Adrenal gland (tissue), 12 donors: Measurements from ENCODE around the gene GASK1A. TPM values are rescaled to one million over a fixed set of nuclear protein-coding genes. Genes with fewer than 3 reads are reported as not detected.

Experiments used
- DNase-seq, 7 donors: peaks; one replicate each; pipeline ENCODE4 v3.0.0-alpha.2; 2019 to 2020
- H3K27ac ChIP-seq, 5 donors: fragments of 200-600 bp; sonication (generic) in 4 of 5; 1 replicate in 3 of 5; 2 replicates in 2 of 5; pipeline versions ENCODE4 v1.5.1 to v1.8.0; 2016 to 2020; ENCODE audit warnings: mild to moderate bottlenecking in 1 of 5
- H3K27me3 ChIP-seq: fragments of 200-600 bp; 2 replicates; pipeline ENCODE4 v1.8.0; 2021
- H3K36me3 ChIP-seq, 2 donors: fragments of 200-600 bp; replicated peaks in 1 of 2; 1 replicate in 1 of 2; 2 replicates in 1 of 2; pipeline versions ENCODE4 v1.5.1 to v1.8.0; 2018 to 2022
- H3K4me1 ChIP-seq, 2 donors: fragments of 200-600 bp; replicated peaks in 1 of 2; 1 replicate in 1 of 2; 2 replicates in 1 of 2; pipeline versions ENCODE4 v1.5.1 to v1.8.0; 2018 to 2021
- H3K4me3 ChIP-seq, 4 donors: fragments of 200-600 bp; sonication (generic) in 3 of 4; one replicate each; pipeline ENCODE4 v1.5.1; 2016 to 2018
- H3K9me3 ChIP-seq, 3 donors: fragments of 200-600 bp; sonication (generic) in 1 of 3; replicated peaks in 1 of 3; 1 replicate in 2 of 3; 2 replicates in 1 of 3; pipeline versions ENCODE4 v1.5.1 to v1.8.0; 2016 to 2021
- CTCF ChIP-seq, 6 experiments: fragments of 450-650 bp in 4 of 6; fragments of 200-600 bp in 2 of 6; sonication (generic) in 1 of 6; IDR thresholded peaks; 1 replicate in 5 of 6; 2 replicates in 1 of 6; pipeline versions ENCODE4 v1.5.1 to v1.8.0; 2016 to 2021; ENCODE audit warnings: antibody characterized with exemption in 6 of 6, mild to moderate bottlenecking in 2 of 6, moderate library complexity in 1 of 6
- POLR2A ChIP-seq, 2 donors: fragments of 450-650 bp; IDR thresholded peaks; one replicate each; pipeline ENCODE4 v1.6.1; 2017; ENCODE audit warnings: antibody characterized with exemption in 2 of 2, mild to moderate bottlenecking in 2 of 2, moderate library complexity in 1 of 2
- WGBS, 4 donors: extraction: QIAGEN DNeasy Blood & Tissue Kit in 2 of 4; methylation state at CpG; one replicate each; pipeline versions ENCODE4 v1.1.5 to v1.1.7; 2013 to 2017; 5-methylcytosine and 5-hydroxymethylcytosine counted together
- intact Hi-C, 2 donors: fragments of 100-400 bp; cut with DNase I; formaldehyde crosslinking; loops; one replicate each; pipeline versions ENCODE4 v1.14.1 to v1.15.0; 2022 to 2023
- polyA plus RNA-seq, 3 donors: library from polyadenylated mRNA; stranded (reverse); fragments of 200-250 nt in 2 of 3; fragments of 350-450 nt in 1 of 3; fragmentation: Illumina TruSeq in 1 of 3; extraction: RNeasy Lipid Tissue Mini Kit (QIAGEN cat#74804) in 1 of 3; gene quantifications; one replicate each; pipeline ENCODE4 v1.2.3, GENCODE V29; 2013 to 2014
- total RNA-seq, 9 donors: library from RNA; depleted of rRNA in 4 of 9; stranded (reverse); fragments of >200 nt in 4 of 9; fragments of 120-200 nt in 1 of 9; fragmentation: NEBNext Ultra II Directional in 1 of 9; extraction: Animal tissue kit (Norgen Biotek cat#: 25700) in 1 of 9; gene quantifications; one replicate each; pipeline versions ENCODE4 v1.1.0 to v1.2.4, GENCODE V29; 2013 to 2023
- donor health status: healthy with polysubstance abuse.
- donor health status: Bipolar disorder and iron deficiency.
- donor health status: DM: yes; HTN: yes; CAD: no.
- donor health status: DM: no; HTN: no; CAD: no.
- donor health status: DM: no; HTN: no; CAD: no.
- donor health status: DM: yes; HTN: yes; CAD: no.

GASK1A gene
- total and polyA plus RNA-seq, 12 donors: 1.5 to 15.5 (median 4.5) TPM

- intact Hi-C loops: no loop called here
- Histone ChIP-seq H3K9me3 (no peaks in the 10 kb centered on the region), H3K27ac (no peak overlapping the region), H3K36me3 (no peaks in the 10 kb centered on the region), H3K4me3 (no peak overlapping the region), H3K4me1 (no peaks in the 10 kb centered on the region), H3K27me3 (no peaks in the 10 kb centered on the region)
- DNase-seq: no peak
- TF ChIP-seq CTCF (IDR thresholded peaks at IDR 0.05) (no peak), POLR2A (IDR thresholded peaks at IDR 0.05) (no peak)
- WGBS, 4 donors: 68 to 85% (median 79%) methylated on average over 3 of the region's 3 CpGs
These were observed 35.1 kb downstream of the GASK1A start for GRCh38 chr3:43014241-43014640.

GRCh38 chr3:43014956-43015355, 35.8 kb downstream of the GASK1A start:
- Histone ChIP-seq H3K4me3 (no peak overlapping the region), H3K27ac (no peak overlapping the region), H3K9me3 (no peaks in the 10 kb centered on the region), H3K4me1 (no peaks in the 10 kb centered on the region), H3K36me3 (no peaks in the 10 kb centered on the region), H3K27me3 (no peaks in the 10 kb centered on the region)
- TF ChIP-seq CTCF (IDR thresholded peaks at IDR 0.05) (no peak), POLR2A (IDR thresholded peaks at IDR 0.05) (no peak)
- DNase-seq: no peak
- WGBS, 4 donors: 43 to 81% (median 75%) methylated on average over 1 of the region's 1 CpG
- intact Hi-C loops: no loop called here

GRCh38 chr3:43015572-43015971, 36.5 kb downstream of the GASK1A start:
- Histone ChIP-seq H3K36me3 (no peaks in the 10 kb centered on the region), H3K9me3 (no peaks in the 10 kb centered on the region), H3K27ac (peak overlapping the region in 1 of 5 donors; percentile 20), H3K27me3 (no peaks in the 10 kb centered on the region), H3K4me1 (no peaks in the 10 kb centered on the region), H3K4me3 (no peak overlapping the region)
- no peak for TF ChIP-seq CTCF (IDR thresholded peaks at IDR 0.05)
- no peak for DNase-seq
- intact Hi-C loops: no loop called here
- 69 to 92% (median 85%) methylated on average over 1 of the region's 1 CpG for WGBS, 4 donors

GRCh38 chr3:43015991-43016865, 37.1 kb downstream of the GASK1A start:
- Histone ChIP-seq H3K27ac (peak overlapping the region in 1 of 5 donors; percentile 40), H3K4me3 (no peak overlapping the region), H3K36me3 (no peaks in the 10 kb centered on the region), H3K9me3 (no peaks in the 10 kb centered on the region), H3K4me1 (no peaks in the 10 kb centered on the region), H3K27me3 (no peaks in the 10 kb centered on the region)
- intact Hi-C loops: no loop called here
- TF ChIP-seq POLR2A (IDR thresholded peaks at IDR 0.05) (no peak), CTCF (IDR thresholded peaks at IDR 0.05) (no peak)
- WGBS, 4 donors: 60 to 71% (median 61%) methylated on average over 5 of the region's 5 CpGs
- DNase-seq: peak in 1 of 7 donors; percentile 21
